ENCODE data around the gene FICD.
"Not testable (repeated sequence)": the region's sequence is repeated elsewhere in the genome, so short reads cannot be mapped to it uniquely, and the experiment has no call there.

The FICD gene

DNA sequence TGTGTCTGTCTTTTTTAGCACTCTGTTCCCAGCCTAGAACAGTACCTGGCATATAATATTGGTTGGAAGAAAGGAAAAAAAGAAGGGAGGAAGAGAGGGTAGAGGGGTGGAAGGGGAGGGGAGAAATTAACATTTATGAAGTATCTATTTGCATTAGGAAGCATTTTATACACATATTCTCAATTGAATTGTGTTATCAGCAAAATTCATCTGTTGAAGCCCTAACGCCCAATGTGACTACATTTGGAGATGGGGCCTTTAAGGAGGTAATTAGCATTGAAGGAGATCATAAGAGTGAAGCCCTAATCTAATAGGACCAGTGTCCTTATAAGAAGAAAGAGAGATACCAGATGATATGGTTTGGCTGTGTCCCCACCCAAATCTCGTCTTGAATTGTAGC, 30.2 kb upstream of the FICD start:
- Histone ChIP-seq H2AK5ac (ENCODE audit: low read length) (no peak overlapping the region), H2AFZ (ENCODE audit: insufficient read depth, low read length, poor library complexity) (no peak overlapping the region), H2BK5ac (ENCODE audit: low read depth, low read length, poor library complexity) (no peak overlapping the region), H3K9me3 (ENCODE audit: insufficient read depth, low read depth, low read length) (no peaks in the 10 kb centered on the region), H4K12ac (ENCODE audit: low read depth, low read length) (no peak overlapping the region), H3K14ac (ENCODE audit: low read length) (no peak overlapping the region), H3K4me2 (ENCODE audit: low read length) (no peak overlapping the region), H3K18ac (ENCODE audit: low read length) (no peak overlapping the region), H3K23ac (ENCODE audit: low read length) (no peak overlapping the region), H3K27me3 (ENCODE audit: insufficient read depth, low read length) (no peaks in the 10 kb centered on the region), H3K4me1 (ENCODE audit: control insufficient read depth in 1 of 2, insufficient read depth in 2 of 2, low read length in 2 of 2) (peaks cover 4 to 6% of the 10 kb centered on the region in 2 experiments), H4K91ac (ENCODE audit: low read depth, low read length) (no peak overlapping the region), H3K4me3 (ENCODE audit: low read depth, low read length) (no peak overlapping the region), H3K79me2 (ENCODE audit: control insufficient read depth, insufficient read depth, low read length, poor library complexity) (no peaks in the 10 kb centered on the region), H2BK12ac (ENCODE audit: low read length) (no peak overlapping the region), H4K8ac (ENCODE audit: low read depth, low read length) (no peak overlapping the region), H3K79me1 (ENCODE audit: low read length) (no peaks in the 10 kb centered on the region), H3K9ac (ENCODE audit: low read length) (no peak overlapping the region), H3K36me3 (ENCODE audit: control insufficient read depth in 1 of 2, insufficient read depth in 2 of 2, low read length in 2 of 2) (no peaks in the 10 kb centered on the region), H3K4ac (ENCODE audit: low read depth, low read length) (no peak overlapping the region), H2BK120ac (ENCODE audit: insufficient read depth, low read length, poor library complexity) (no peak overlapping the region), H3K27ac (ENCODE audit: low read depth, low read length) (no peak overlapping the region)
- DNase-seq, result no peak
- WGBS (ENCODE audit: extremely low coverage, insufficient coverage, insufficient read length), result no CpG with 5 or more reads among the region's 2 CpGs

DNA sequence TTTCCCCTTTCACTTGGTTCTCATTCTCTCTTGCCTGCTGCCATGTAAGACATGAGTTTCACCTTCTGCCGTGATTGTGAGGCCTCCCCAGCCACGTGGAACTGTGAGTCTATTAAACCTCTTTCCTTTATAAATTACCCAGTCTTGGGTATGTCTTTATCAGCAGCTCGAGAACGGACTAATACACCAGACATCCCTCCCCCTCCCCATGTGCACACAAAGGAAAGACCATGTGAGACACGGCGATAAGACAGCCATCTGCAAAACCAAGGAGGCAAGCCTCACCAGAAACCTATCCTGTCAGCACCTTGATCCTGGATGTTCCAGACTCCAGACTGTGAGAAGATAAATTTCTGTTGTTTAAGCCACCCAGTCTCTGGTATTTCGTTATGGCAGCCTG, 29.7 kb upstream of the FICD start:
- H3K27me3 ChIP-seq (ENCODE audit: insufficient read depth, low read length); H3K4me3 ChIP-seq (ENCODE audit: low read depth, low read length); H3K9ac ChIP-seq (ENCODE audit: low read length); H2BK120ac ChIP-seq (ENCODE audit: insufficient read depth, low read length, poor library complexity); H2BK5ac ChIP-seq (ENCODE audit: low read depth, low read length, poor library complexity); H2BK12ac ChIP-seq (ENCODE audit: low read length); H4K91ac ChIP-seq (ENCODE audit: low read depth, low read length); DNase-seq; H3K79me2 ChIP-seq (ENCODE audit: control insufficient read depth, insufficient read depth, low read length, poor library complexity); H3K4me2 ChIP-seq (ENCODE audit: low read length); H3K79me1 ChIP-seq (ENCODE audit: low read length); H3K14ac ChIP-seq (ENCODE audit: low read length); H3K9me3 ChIP-seq (ENCODE audit: insufficient read depth, low read depth, low read length); H4K8ac ChIP-seq (ENCODE audit: low read depth, low read length); H2AK5ac ChIP-seq (ENCODE audit: low read length); H3K4me1 ChIP-seq (ENCODE audit: control insufficient read depth in 1 of 2, insufficient read depth in 2 of 2, low read length in 2 of 2); H3K18ac ChIP-seq (ENCODE audit: low read length); H4K12ac ChIP-seq (ENCODE audit: low read depth, low read length); H3K4ac ChIP-seq (ENCODE audit: low read depth, low read length); H3K23ac ChIP-seq (ENCODE audit: low read length); H3K36me3 ChIP-seq (ENCODE audit: control insufficient read depth in 1 of 2, insufficient read depth in 2 of 2, low read length in 2 of 2); H2AFZ ChIP-seq (ENCODE audit: insufficient read depth, low read length, poor library complexity); H3K27ac ChIP-seq (ENCODE audit: low read depth, low read length): not testable (repeated sequence)
- no CpG with 5 or more reads among the region's 7 CpGs for WGBS (ENCODE audit: extremely low coverage, insufficient coverage, insufficient read length)

DNA sequence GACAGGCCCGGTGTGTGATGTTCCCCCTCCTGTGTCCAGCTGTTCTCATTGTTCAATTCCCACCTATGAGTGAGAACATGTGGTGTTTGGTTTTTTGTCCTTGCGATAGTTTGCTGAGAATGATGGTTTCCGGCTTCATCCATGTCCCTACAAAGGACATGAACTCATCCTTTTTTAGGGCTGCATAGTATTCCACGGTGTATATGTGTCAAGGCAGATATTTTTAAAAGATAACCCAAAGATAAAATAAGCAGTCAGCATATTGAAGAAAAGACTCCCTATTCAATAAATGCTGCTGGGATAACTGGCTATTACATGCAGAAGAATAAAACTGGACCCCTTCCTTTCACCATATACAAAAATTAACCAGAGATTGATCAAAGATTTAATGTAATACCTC, 28.0 kb upstream of the FICD start:
- not testable (repeated sequence) for H3K36me3 ChIP-seq (ENCODE audit: control insufficient read depth in 1 of 2, insufficient read depth in 2 of 2, low read length in 2 of 2); H2AK5ac ChIP-seq (ENCODE audit: low read length); H3K79me1 ChIP-seq (ENCODE audit: low read length); H2AFZ ChIP-seq (ENCODE audit: insufficient read depth, low read length, poor library complexity); H3K4ac ChIP-seq (ENCODE audit: low read depth, low read length); H3K9me3 ChIP-seq (ENCODE audit: insufficient read depth, low read depth, low read length); H2BK5ac ChIP-seq (ENCODE audit: low read depth, low read length, poor library complexity); H3K9ac ChIP-seq (ENCODE audit: low read length); H4K91ac ChIP-seq (ENCODE audit: low read depth, low read length); H3K23ac ChIP-seq (ENCODE audit: low read length); H3K18ac ChIP-seq (ENCODE audit: low read length); H3K27me3 ChIP-seq (ENCODE audit: insufficient read depth, low read length); H4K12ac ChIP-seq (ENCODE audit: low read depth, low read length); H4K8ac ChIP-seq (ENCODE audit: low read depth, low read length); H3K14ac ChIP-seq (ENCODE audit: low read length); H3K4me1 ChIP-seq (ENCODE audit: control insufficient read depth in 1 of 2, insufficient read depth in 2 of 2, low read length in 2 of 2); H3K27ac ChIP-seq (ENCODE audit: low read depth, low read length); DNase-seq; H3K4me2 ChIP-seq (ENCODE audit: low read length); H3K4me3 ChIP-seq (ENCODE audit: low read depth, low read length); H2BK12ac ChIP-seq (ENCODE audit: low read length); H2BK120ac ChIP-seq (ENCODE audit: insufficient read depth, low read length, poor library complexity); H3K79me2 ChIP-seq (ENCODE audit: control insufficient read depth, insufficient read depth, low read length, poor library complexity)
- no CpG with 5 or more reads among the region's 4 CpGs for WGBS (ENCODE audit: extremely low coverage, insufficient coverage, insufficient read length)

DNA sequence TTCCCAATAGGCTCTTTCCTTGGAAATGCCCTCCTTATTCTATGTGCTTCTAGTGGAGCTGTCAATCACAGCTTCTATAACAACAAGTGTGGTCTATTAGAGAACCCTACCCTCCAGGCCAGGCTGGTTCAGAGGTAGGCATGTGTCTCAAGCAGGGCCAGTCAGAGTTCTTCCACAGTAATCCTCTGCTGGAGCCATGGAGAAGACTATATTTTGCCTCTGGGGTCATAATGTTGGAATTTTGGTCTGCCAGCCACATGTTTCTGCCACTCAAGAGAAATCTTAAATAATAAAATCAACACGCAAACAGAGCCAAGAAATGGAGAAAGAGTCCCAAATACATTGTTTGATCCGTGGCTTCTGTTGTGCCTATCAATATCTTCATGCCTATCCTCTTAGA, 23.8 kb upstream of the FICD start:
- Histone ChIP-seq H2AFZ (ENCODE audit: insufficient read depth, low read length, poor library complexity) (no peak overlapping the region), H3K4ac (ENCODE audit: low read depth, low read length) (no peak overlapping the region), H3K27me3 (ENCODE audit: insufficient read depth, low read length) (peaks cover under 1% of the 10 kb centered on the region), H3K23ac (ENCODE audit: low read length) (no peak overlapping the region), H3K27ac (ENCODE audit: low read depth, low read length) (no peak overlapping the region), H3K9ac (ENCODE audit: low read length) (no peak overlapping the region), H3K4me2 (ENCODE audit: low read length) (no peak overlapping the region), H3K9me3 (ENCODE audit: insufficient read depth, low read depth, low read length) (no peaks in the 10 kb centered on the region), H2BK12ac (ENCODE audit: low read length) (no peak overlapping the region), H2BK120ac (ENCODE audit: insufficient read depth, low read length, poor library complexity) (no peak overlapping the region), H3K14ac (ENCODE audit: low read length) (no peak overlapping the region), H2AK5ac (ENCODE audit: low read length) (no peak overlapping the region), H4K8ac (ENCODE audit: low read depth, low read length) (no peak overlapping the region), H3K18ac (ENCODE audit: low read length) (no peak overlapping the region), H2BK5ac (ENCODE audit: low read depth, low read length, poor library complexity) (no peak overlapping the region), H4K12ac (ENCODE audit: low read depth, low read length) (no peak overlapping the region), H3K4me3 (ENCODE audit: low read depth, low read length) (no peak overlapping the region), H4K91ac (ENCODE audit: low read depth, low read length) (no peak overlapping the region), H3K79me2 (ENCODE audit: control insufficient read depth, insufficient read depth, low read length, poor library complexity) (no peaks in the 10 kb centered on the region), H3K4me1 (ENCODE audit: control insufficient read depth in 1 of 2, insufficient read depth in 2 of 2, low read length in 2 of 2) (no peaks in the 10 kb centered on the region), H3K36me3 (ENCODE audit: control insufficient read depth in 1 of 2, insufficient read depth in 2 of 2, low read length in 2 of 2) (no peaks in the 10 kb centered on the region), H3K79me1 (ENCODE audit: low read length) (no peaks in the 10 kb centered on the region)
- no peak for DNase-seq
- WGBS (ENCODE audit: extremely low coverage, insufficient coverage, insufficient read length), result no CpG with 5 or more reads among the region's 2 CpGs
